DMS53 (cell line): ENCODE results near the gene FGF1.

Source experiments
- DNase-seq: peaks from one replicate; lab custom pipeline; 2025; lab: John Stamatoyannopoulos, UW

The FGF1 gene

GRCh38 chr5:142644640-142645361 lies 41.1 kb downstream of the FGF1 start:
- DNase-seq, result no peak

GRCh38 chr5:142644127-142644526 lies 41.8 kb downstream of the FGF1 start:
- no peak for DNase-seq

GRCh38 chr5:142643634-142644033 lies 42.3 kb downstream of the FGF1 start:
- DNase-seq, result no peak

- no peak for DNase-seq
Observed at GRCh38 chr5:142642427-142642826, 43.5 kb downstream of the FGF1 start.

- no peak for DNase-seq
Observed at GRCh38 chr5:142641711-142642110, 44.2 kb downstream of the FGF1 start.

- no peak for DNase-seq
Observed at GRCh38 chr5:142640316-142641005, 45.4 kb downstream of the FGF1 start.

- DNase-seq, result no peak
Observed at GRCh38 chr5:142639455-142639854, 46.4 kb downstream of the FGF1 start.

- peak; percentile 11 for DNase-seq
Observed at GRCh38 chr5:142637871-142638270, 48.0 kb downstream of the FGF1 start.

- no peak for DNase-seq
Observed at GRCh38 chr5:142636698-142637324, 49.1 kb downstream of the FGF1 start.

GRCh38 chr5:142636093-142636492 lies 49.8 kb downstream of the FGF1 start:
- no peak for DNase-seq

GRCh38 chr5:142634216-142635011 lies 51.5 kb downstream of the FGF1 start:
- DNase-seq, result no peak

- no peak for DNase-seq
Observed at GRCh38 chr5:142630927-142631539, 54.9 kb downstream of the FGF1 start.

GRCh38 chr5:142627383-142628217 lies 58.3 kb downstream of the FGF1 start:
- peak; percentile 18 for DNase-seq

- no peak for DNase-seq
Observed at GRCh38 chr5:142626786-142627185, 59.1 kb downstream of the FGF1 start.

- DNase-seq, result no peak
Observed at GRCh38 chr5:142626099-142626498, 59.8 kb downstream of the FGF1 start.

- DNase-seq, result no peak
Observed at GRCh38 chr5:142621227-142621626, 64.7 kb downstream of the FGF1 start.

GRCh38 chr5:142619815-142620214 lies 66.1 kb downstream of the FGF1 start:
- no peak for DNase-seq

GRCh38 chr5:142618130-142618523 lies 67.8 kb downstream of the FGF1 start:
- peak; percentile 29 for DNase-seq

- no peak for DNase-seq
Observed at GRCh38 chr5:142617416-142618129, 68.3 kb downstream of the FGF1 start.

- no peak for DNase-seq
Observed at GRCh38 chr5:142615948-142616347, 69.9 kb downstream of the FGF1 start.
